Breast epithelium (tissue), 3 donors: ENCODE data around the gene SSH2.

ENCODE experiments used
- CTCF ChIP-seq, 3 donors: fragments of 450-650 bp; IDR thresholded peaks; one replicate each; pipeline ENCODE4 v1.5.1; 2016 to 2017; ENCODE audit warnings: antibody characterized with exemption in 3 of 3, mild to moderate bottlenecking in 3 of 3, moderate library complexity in 3 of 3
- POLR2A ChIP-seq: fragments of 450-650 bp; IDR thresholded peaks from one replicate; pipeline ENCODE4 v1.6.1; 2016; ENCODE audit warnings: antibody characterized with exemption, mild to moderate bottlenecking, moderate library complexity

- TF ChIP-seq CTCF (IDR thresholded peaks at IDR 0.05) (no peak), POLR2A (no peak)
These were observed 211.5 kb downstream of the SSH2 start for GRCh38 chr17:29718446-29719039.
